SK-N-SH (cell line): ENCODE measurements around the gene WNT8A. TPM values are rescaled to one million over a fixed set of nuclear protein-coding genes. Genes with fewer than 3 reads are reported as not detected.

Experiments used
- CTCF ChIA-PET: fragments of 300-600, 350-600 bp; formaldehyde crosslinking; extraction: SDS; loops from one replicate; lab custom pipeline; 2021; lab: Yijun Ruan, JAX
- POLR2A ChIA-PET: fragments of 350-600 bp; sonication (Branson Sonifier 250); formaldehyde crosslinking; extraction: SDS; loops from one replicate; lab custom pipeline; 2020; ENCODE audit warnings: antibody characterized with exemption, inconsistent platforms; lab: Yijun Ruan, JAX
- DNase-seq: peaks from one replicate; pipeline ENCODE4 v3.0.0; 2012
- H2AFZ ChIP-seq: fragments of 200-600 bp; sonication (generic); 2 replicates; pipeline ENCODE4 v1.8.1; 2016; ENCODE audit warnings: antibody characterized with exemption, mild to moderate bottlenecking, low read depth
- H3F3A ChIP-seq: fragments of 200-600 bp; sonication (generic); replicated peaks from 2 replicates; pipeline ENCODE3; 2016; ENCODE audit warnings: antibody characterized with exemption, mild to moderate bottlenecking; ENCODE audit not compliant: insufficient read depth
- H3K27ac ChIP-seq, 2 experiments: fragments of 200-500 bp in 1 of 2; fragments of 200-600 bp in 1 of 2; sonication (Bioruptor generic) in 1 of 2; sonication (generic), shearing (Covaris generic) in 1 of 2; 2 replicates each; pipeline versions ENCODE4 v1.5.1 to v1.6.1; 2014 to 2016; ENCODE audit warnings: low read depth in 2 of 2, inconsistent platforms in 1 of 2, low read length in 1 of 2, mild to moderate bottlenecking in 1 of 2, mixed read lengths in 1 of 2
- H3K27me3 ChIP-seq: fragments of 200-600 bp; sonication (generic), shearing (Covaris generic); 2 replicates; pipeline ENCODE4 v1.6.1; 2016; ENCODE audit warnings: mixed run types; ENCODE audit not compliant: insufficient read depth
- H3K36me3 ChIP-seq, 2 experiments: fragments of 200-500 bp in 1 of 2; fragments of 200-600 bp in 1 of 2; sonication (Bioruptor generic) in 1 of 2; sonication (generic) in 1 of 2; replicated peaks in 1 of 2; 2 replicates each; pipeline versions ENCODE3 to v1.5.1; 2014 to 2016; ENCODE audit warnings: low read length in 1 of 2, mild to moderate bottlenecking in 1 of 2; ENCODE audit not compliant: insufficient read depth in 2 of 2, control insufficient read depth in 1 of 2
- H3K4me1 ChIP-seq, 2 experiments: fragments of 200-500 bp in 1 of 2; fragments of 200-600 bp in 1 of 2; sonication (Bioruptor generic) in 1 of 2; sonication (generic), shearing (Covaris generic) in 1 of 2; 2 replicates each; pipeline versions ENCODE4 v1.5.1 to v1.6.1; 2014 to 2016; ENCODE audit warnings: low read depth in 1 of 2, low read length in 1 of 2, mixed run types in 1 of 2; ENCODE audit not compliant: insufficient read depth in 2 of 2, control insufficient read depth in 1 of 2
- H3K4me2 ChIP-seq: fragments of 200-600 bp; sonication (generic), shearing (Covaris generic); 2 replicates; pipeline ENCODE4 v1.6.1; 2017; ENCODE audit warnings: mixed run types
- H3K4me3 ChIP-seq, 2 experiments: fragments of 200-500 bp in 1 of 2; fragments of 200-600 bp in 1 of 2; sonication (Bioruptor generic) in 1 of 2; sonication (generic), shearing (Covaris generic) in 1 of 2; 2 replicates each; pipeline versions ENCODE4 v1.5.1 to v1.8.1; 2014 to 2016; ENCODE audit warnings: low read depth in 2 of 2, inconsistent platforms in 1 of 2, low read length in 1 of 2, mild to moderate bottlenecking in 1 of 2, mixed read lengths in 1 of 2, moderate library complexity in 1 of 2
- H3K79me2 ChIP-seq: fragments of 200-600 bp; sonication (generic); 2 replicates; pipeline ENCODE4 v1.8.1; 2017; ENCODE audit warnings: mild to moderate bottlenecking; ENCODE audit not compliant: insufficient read depth
- H3K9ac ChIP-seq: fragments of 200-600 bp; sonication (generic); 2 replicates; pipeline ENCODE4 v1.6.1; 2017; ENCODE audit warnings: mixed run types
- H3K9me2 ChIP-seq: fragments of 200-600 bp; sonication (generic); 2 replicates; pipeline ENCODE4 v1.6.1; 2017; ENCODE audit warnings: mixed run types
- H3K9me3 ChIP-seq: fragments of 200-600 bp; sonication (generic); 2 replicates; pipeline ENCODE4 v1.6.1; 2017; ENCODE audit warnings: mixed run types, mild to moderate bottlenecking, moderate library complexity
- H4K20me1 ChIP-seq: fragments of 200-600 bp; sonication (generic); 2 replicates; pipeline ENCODE4 v1.6.1; 2017; ENCODE audit warnings: mild to moderate bottlenecking, mixed run types; ENCODE audit not compliant: insufficient read depth
- ELF1 ChIP-seq: IDR thresholded peaks from 2 replicates; pipeline ENCODE4 v1.4.0; 2012
- EP300 ChIP-seq, 2 experiments: IDR thresholded peaks; 2 replicates each; pipeline versions ENCODE4 v1.4.0 to v1.6.1; 2012; ENCODE audit warnings: borderline replicate concordance in 1 of 2, low read depth in 1 of 2, low read length in 1 of 2
- GABPA ChIP-seq: IDR thresholded peaks from 2 replicates; pipeline ENCODE4 v1.4.0; 2012; ENCODE audit warnings: low read depth, mild to moderate bottlenecking
- PBX3 ChIP-seq: IDR thresholded peaks from 2 replicates; pipeline ENCODE4; 2012
- RAD21 ChIP-seq: IDR thresholded peaks from 2 replicates; pipeline ENCODE4 v1.6.1; 2012; ENCODE audit warnings: mild to moderate bottlenecking, low read length
- RXRA ChIP-seq: IDR thresholded peaks from 2 replicates; pipeline ENCODE4 v1.4.0; 2012; ENCODE audit warnings: low read depth, mild to moderate bottlenecking, borderline replicate concordance
- SMC3 ChIP-seq: IDR thresholded peaks from 2 replicates; pipeline ENCODE4 v1.6.1; 2012; ENCODE audit warnings: low read depth, low read length, improper control_type of control experiment
- TCF12 ChIP-seq: IDR thresholded peaks from 2 replicates; pipeline ENCODE4 v1.4.0; 2012
- WGBS: methylation state at CpG from one replicate; pipeline ENCODE4 v1.1.6; 2017; ENCODE audit warnings: low lambda C conversion rate; 5-methylcytosine and 5-hydroxymethylcytosine counted together
- polyA plus RNA-seq, 3 experiments: library from polyadenylated mRNA; depleted of rRNA; stranded (reverse); fragments of >200 nt; gene quantifications; 2 replicates each; pipeline ENCODE4 v1.2.3, GENCODE V29; 2012
- TF ChIP-seq, protein P1 (sequence below): fragments of 200-600 bp; sonication (generic); IDR thresholded peaks from 2 replicates; pipeline ENCODE4 v1.6.1; 2017; ENCODE audit warnings: antibody characterized with exemption, mild to moderate bottlenecking, moderate library complexity

WNT8A gene
- polyA plus RNA-seq, 1 of the 3 experiments (the other 2 are of a cell fraction), result not detected

DNA sequence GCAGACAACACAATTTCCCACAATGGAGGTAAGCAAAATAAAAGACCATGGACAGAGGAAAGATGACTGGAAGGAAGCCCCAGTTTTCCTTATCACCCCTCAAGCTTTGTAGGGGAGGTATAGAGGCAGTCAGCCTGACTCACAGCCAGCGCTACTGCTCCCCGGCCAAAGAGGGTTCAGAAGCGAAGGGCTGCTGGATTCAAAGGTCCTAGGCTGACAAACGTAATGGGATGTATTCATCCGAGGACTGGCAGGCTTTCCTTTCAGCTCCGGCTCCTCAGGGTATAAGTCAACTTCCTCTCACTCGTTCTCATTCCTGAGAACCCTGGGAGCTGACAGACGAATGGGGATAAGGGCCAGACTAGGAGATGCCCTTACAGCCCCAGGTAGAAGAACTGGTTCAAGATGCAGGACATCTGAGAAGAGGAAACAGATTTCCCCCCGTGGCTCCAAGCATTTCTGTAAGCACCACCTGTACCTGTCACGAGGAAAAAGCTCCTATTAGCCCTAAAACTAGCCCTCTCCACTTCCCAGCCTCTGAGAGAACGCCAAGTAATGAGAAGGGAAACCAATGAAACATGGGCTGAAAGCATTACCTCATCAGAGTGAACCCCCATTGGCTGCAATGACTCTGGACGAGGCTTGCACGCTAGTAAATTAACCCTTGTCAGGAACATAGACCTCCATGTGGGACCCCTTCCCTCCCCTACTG lies 28.8 kb upstream of the WNT8A start (continued):
- TF ChIP-seq PBX3 (no peak), TCF12 (no peak)

DNA sequence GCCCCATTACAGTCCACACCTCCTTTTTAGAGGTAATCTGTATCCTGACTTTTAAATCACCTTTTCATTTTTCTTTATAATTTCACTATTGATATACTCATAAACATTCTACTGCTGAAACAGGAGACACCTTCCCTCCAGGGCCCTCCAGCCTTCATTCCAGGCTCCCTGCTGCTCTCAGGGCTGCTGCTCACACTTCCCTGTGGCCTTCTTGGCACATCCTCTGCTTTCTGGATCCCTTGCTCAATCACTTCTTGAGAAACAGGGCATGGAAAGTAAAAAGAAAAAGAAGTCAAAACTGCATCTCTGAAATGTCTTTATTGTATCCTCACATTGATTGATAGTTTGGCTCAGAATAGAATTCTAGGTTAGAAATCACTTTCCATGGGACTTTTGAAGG lies 19.3 kb upstream of the WNT8A start:
- Histone ChIP-seq H3K4me1 (no peaks in the 10 kb centered on the region), H3K9ac (no peak overlapping the region), H3K9me3 (no peaks in the 10 kb centered on the region), H3K36me3 (no peaks in the 10 kb centered on the region), H3K4me3 (no peak overlapping the region), H3K27ac (no peak overlapping the region), H4K20me1 (no peaks in the 10 kb centered on the region), H3K4me2 (no peak overlapping the region), H3K79me2 (no peaks in the 10 kb centered on the region), H3K27me3 (no peaks in the 10 kb centered on the region), H3K9me2 (no peaks in the 10 kb centered on the region), H2AFZ (no peak overlapping the region), H3F3A (no peaks in the 10 kb centered on the region)
- TF ChIP-seq EP300 (IDR thresholded peaks at IDR 0.05; ENCODE audit: borderline replicate concordance in 1 of 2, low read depth in 1 of 2, low read length in 1 of 2), result no peak
- TF ChIP-seq, protein P1, sequence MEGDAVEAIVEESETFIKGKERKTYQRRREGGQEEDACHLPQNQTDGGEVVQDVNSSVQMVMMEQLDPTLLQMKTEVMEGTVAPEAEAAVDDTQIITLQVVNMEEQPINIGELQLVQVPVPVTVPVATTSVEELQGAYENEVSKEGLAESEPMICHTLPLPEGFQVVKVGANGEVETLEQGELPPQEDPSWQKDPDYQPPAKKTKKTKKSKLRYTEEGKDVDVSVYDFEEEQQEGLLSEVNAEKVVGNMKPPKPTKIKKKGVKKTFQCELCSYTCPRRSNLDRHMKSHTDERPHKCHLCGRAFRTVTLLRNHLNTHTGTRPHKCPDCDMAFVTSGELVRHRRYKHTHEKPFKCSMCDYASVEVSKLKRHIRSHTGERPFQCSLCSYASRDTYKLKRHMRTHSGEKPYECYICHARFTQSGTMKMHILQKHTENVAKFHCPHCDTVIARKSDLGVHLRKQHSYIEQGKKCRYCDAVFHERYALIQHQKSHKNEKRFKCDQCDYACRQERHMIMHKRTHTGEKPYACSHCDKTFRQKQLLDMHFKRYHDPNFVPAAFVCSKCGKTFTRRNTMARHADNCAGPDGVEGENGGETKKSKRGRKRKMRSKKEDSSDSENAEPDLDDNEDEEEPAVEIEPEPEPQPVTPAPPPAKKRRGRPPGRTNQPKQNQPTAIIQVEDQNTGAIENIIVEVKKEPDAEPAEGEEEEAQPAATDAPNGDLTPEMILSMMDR, result no peak
- no peak for TF ChIP-seq RXRA
- TF ChIP-seq SMC3, result no peak
- TF ChIP-seq ELF1, result no peak
- no peak for TF ChIP-seq PBX3
- no peak for TF ChIP-seq RAD21
- no peak for DNase-seq
- ChIA-PET CTCF (interaction anchor here (1.0 to 10.5 kb wide), 6 partner anchors 13 to 286 kb away, joined by 3 to 84 read pairs (median 7); partner anchors contain the start of gene FAM13B), POLR2A (no interaction called here)

DNA sequence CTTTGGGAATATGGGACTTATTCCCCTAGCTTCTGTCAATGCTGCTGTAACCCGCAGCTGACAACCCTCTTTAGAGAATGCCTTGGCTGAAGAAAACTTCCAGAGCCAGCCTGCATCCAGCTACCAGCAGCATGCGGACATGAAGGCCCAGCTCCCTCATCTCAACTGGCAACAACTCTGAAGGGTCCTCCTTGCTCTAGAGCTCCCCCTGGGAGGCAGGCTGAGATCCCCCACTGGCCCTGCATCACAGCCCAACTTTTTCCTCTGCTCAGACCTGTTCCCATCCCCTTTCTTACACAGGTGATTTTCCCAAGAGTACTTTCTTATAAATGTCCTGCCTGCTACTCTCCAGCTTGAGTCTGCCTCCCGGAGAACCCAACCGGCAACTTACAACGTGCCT lies 18.7 kb upstream of the WNT8A start:
- Histone ChIP-seq H4K20me1 (no peaks in the 10 kb centered on the region), H3K4me1 (no peaks in the 10 kb centered on the region), H2AFZ (no peak overlapping the region)
- 85% methylated on average over 5 of the region's 5 CpGs for WGBS
- TF ChIP-seq GABPA, result no peak
- TF ChIP-seq, protein P1, result peak; percentile 30
- TF ChIP-seq, all 33 proteins: peak for 1
- CTCF ChIA-PET, result interaction anchor here (1.0 to 10.5 kb wide), 6 partner anchors 12 to 287 kb away, joined by 3 to 84 read pairs (median 7); partner anchors contain the start of gene FAM13B
- H3K9ac ChIP-seq, result no peak overlapping the region
- H3K27ac ChIP-seq, result no peak overlapping the region
- no peak for DNase-seq
- no peaks in the 10 kb centered on the region for H3K36me3 ChIP-seq
- H3K4me2 ChIP-seq, result no peak overlapping the region
- no peaks in the 10 kb centered on the region for H3K9me2 ChIP-seq
- POLR2A ChIA-PET, result no interaction called here
- H3K27me3 ChIP-seq, result no peaks in the 10 kb centered on the region
- H3K9me3 ChIP-seq, result no peaks in the 10 kb centered on the region
- no peaks in the 10 kb centered on the region for H3K79me2 ChIP-seq
- H3K4me3 ChIP-seq, result no peak overlapping the region
- no peaks in the 10 kb centered on the region for H3F3A ChIP-seq
